ENCODE measurements around the gene MINDY1.

DNA sequence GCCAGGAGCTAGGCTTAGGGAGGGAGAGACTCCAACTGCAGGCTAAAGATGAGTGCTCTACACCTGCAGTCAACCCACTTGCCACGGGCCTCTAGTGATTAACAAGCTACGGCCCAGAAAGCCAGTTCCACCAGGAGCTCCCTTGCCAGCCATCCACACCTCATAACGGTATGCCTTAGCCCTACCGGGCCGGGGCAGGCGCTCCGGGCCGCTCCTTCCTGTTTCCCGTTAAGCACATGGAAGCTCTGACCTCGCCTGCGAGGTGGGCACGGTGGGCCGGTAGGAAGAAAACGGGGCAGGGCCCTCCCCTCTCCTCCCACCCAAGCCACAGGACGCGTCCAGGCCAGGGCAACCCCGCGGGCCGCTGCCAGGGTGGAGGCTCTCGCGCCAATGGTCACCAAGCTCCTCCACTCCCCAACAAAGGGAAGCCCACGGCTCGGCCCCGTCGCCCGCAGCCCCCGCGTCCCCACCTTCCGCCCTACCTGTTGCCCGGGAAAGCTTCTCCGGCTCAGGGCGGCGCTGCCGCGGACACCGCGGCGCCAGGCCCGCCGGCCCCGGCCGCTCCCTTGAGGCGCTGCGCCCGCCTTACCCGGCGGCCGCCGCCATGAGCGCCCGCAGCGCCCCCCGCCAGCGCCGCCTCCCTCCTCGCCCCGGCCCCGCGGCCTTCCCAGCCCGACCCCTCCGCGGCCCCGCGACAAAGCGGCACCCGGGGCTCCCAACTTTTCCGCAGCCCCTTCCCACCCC lies 32.7 kb downstream of the MINDY1 start:
- TF ChIP-seq POLR2A (IDR thresholded peaks at IDR 0.05; ENCODE audit: low read length) = no peak
- TF ChIP-seq GATA1 (IDR thresholded peaks at IDR 0.05; ENCODE audit: low read depth, low read length) = no peak

All from erythroblast (primary cell).